Measurements from ENCODE around the gene EFCAB12. TPM values are rescaled to one million over a fixed set of nuclear protein-coding genes. Genes with fewer than 3 reads are reported as not detected.

Gene EFCAB12
- total RNA-seq, 1 experiment from 2014 or later, result 2.2 TPM

GRCh38 chr3:129416415-129416814 is 12.0 kb downstream of the EFCAB12 start:
- intact Hi-C loops (cut with micrococcal nuclease; ENCODE audit: unreplicated experiment), result no loop called here
- peaks cover 28% of the 10 kb centered on the region for H3K4me1 ChIP-seq (replicated peaks; ENCODE audit: insufficient read depth)
- BruUV-seq (replicated peaks), result no TSS peak
- H3K36me3 ChIP-seq (ENCODE audit: low read depth), result no peaks in the 10 kb centered on the region
- no peaks in the 10 kb centered on the region for H4K20me1 ChIP-seq (ENCODE audit: insufficient read depth)
- no peak for DNase-seq
- no peak overlapping the region for H3K4me3 ChIP-seq
- H2AFZ ChIP-seq, result no peak overlapping the region
- TF ChIP-seq CTCF (conservative IDR thresholded peaks at IDR 0.05), result no peak
- TF ChIP-seq EZH2 (IDR thresholded peaks at IDR 0.05; ENCODE audit: low read depth), result no peak
- H3K79me2 ChIP-seq (ENCODE audit: low read depth), result no peaks in the 10 kb centered on the region
- peaks cover 26% of the 10 kb centered on the region; the same call in 1 of the 2 replicates for H3F3A ChIP-seq (ENCODE audit: insufficient read depth, low read depth)
- ChIA-PET POLR2A (ENCODE audit: unreplicated experiment) (no interaction called here), CTCF (no interaction called here)
- H3K9me2 ChIP-seq (ENCODE audit: insufficient read depth), result no peaks in the 10 kb centered on the region
- H3K27me3 ChIP-seq (ENCODE audit: insufficient read depth, low read depth), result no peaks in the 10 kb centered on the region
- H3K27ac ChIP-seq, result no peak overlapping the region
- no peaks in the 10 kb centered on the region for H3K9me3 ChIP-seq (ENCODE audit: insufficient read depth, low read depth)
- H3K4me2 ChIP-seq, result no peak overlapping the region

- no TSS peak for BruUV-seq (replicated peaks)
- POLR2A ChIA-PET (ENCODE audit: unreplicated experiment), result no interaction called here
- no peak overlapping the region for H2AFZ ChIP-seq
- H3K9me3 ChIP-seq (ENCODE audit: insufficient read depth, low read depth), result no peaks in the 10 kb centered on the region
- H3K27ac ChIP-seq, result no peak overlapping the region
- no peak overlapping the region for H3K4me2 ChIP-seq
- H3K27me3 ChIP-seq (ENCODE audit: insufficient read depth, low read depth), result no peaks in the 10 kb centered on the region
- DNase-seq, result no peak
- CTCF ChIA-PET, result no interaction called here
- no peak overlapping the region for H3K4me3 ChIP-seq
- no peak for TF ChIP-seq CTCF (conservative IDR thresholded peaks at IDR 0.05)
- TF ChIP-seq EZH2 (IDR thresholded peaks at IDR 0.05; ENCODE audit: low read depth), result no peak
- peaks cover 28% of the 10 kb centered on the region for H3K4me1 ChIP-seq (replicated peaks; ENCODE audit: insufficient read depth)
- intact Hi-C loops (cut with micrococcal nuclease; ENCODE audit: unreplicated experiment), result no loop called here
- no peaks in the 10 kb centered on the region for H3K36me3 ChIP-seq (ENCODE audit: low read depth)
- H3K9me2 ChIP-seq (ENCODE audit: insufficient read depth), result no peaks in the 10 kb centered on the region
- peaks cover 26% of the 10 kb centered on the region; the same call in 1 of the 2 replicates for H3F3A ChIP-seq (ENCODE audit: insufficient read depth, low read depth)
- H4K20me1 ChIP-seq (ENCODE audit: insufficient read depth), result no peaks in the 10 kb centered on the region
- no peaks in the 10 kb centered on the region for H3K79me2 ChIP-seq (ENCODE audit: low read depth)
These were observed 12.6 kb downstream of the EFCAB12 start for GRCh38 chr3:129415830-129416229.

GRCh38 chr3:129415378-129415777 is 13.1 kb downstream of the EFCAB12 start:
- H2AFZ ChIP-seq, result no peak overlapping the region

More at GRCh38 chr3:129415378-129415777, 13.1 kb downstream of the EFCAB12 start:
- Histone ChIP-seq H3K9me3 (ENCODE audit: insufficient read depth, low read depth) (no peaks in the 10 kb centered on the region), H3K4me3 (no peak overlapping the region), H3K27me3 (ENCODE audit: insufficient read depth, low read depth) (no peaks in the 10 kb centered on the region), H3K27ac (no peak overlapping the region), H3K4me2 (no peak overlapping the region), H3K9me2 (ENCODE audit: insufficient read depth) (no peaks in the 10 kb centered on the region), H3F3A (ENCODE audit: insufficient read depth, low read depth) (peaks cover 26% of the 10 kb centered on the region; the same call in 1 of the 2 replicates), H3K4me1 (replicated peaks; ENCODE audit: insufficient read depth) (peaks cover 28% of the 10 kb centered on the region), H3K36me3 (ENCODE audit: low read depth) (no peaks in the 10 kb centered on the region), H3K79me2 (ENCODE audit: low read depth) (no peaks in the 10 kb centered on the region), H4K20me1 (ENCODE audit: insufficient read depth) (no peaks in the 10 kb centered on the region)
- ChIA-PET CTCF (no interaction called here), POLR2A (ENCODE audit: unreplicated experiment) (no interaction called here)
- TF ChIP-seq CTCF (conservative IDR thresholded peaks at IDR 0.05), result no peak
- intact Hi-C loops (cut with micrococcal nuclease; ENCODE audit: unreplicated experiment), result no loop called here
- no TSS peak for BruUV-seq (replicated peaks)
- DNase-seq, result peak in 1 of 2 experiments; percentile 17
